Adrenal gland (tissue), 12 donors: Measurements from ENCODE around the gene ADAM15. TPM values are rescaled to one million over a fixed set of nuclear protein-coding genes. Genes with fewer than 3 reads are reported as not detected.

Experiments used
- DNase-seq, 7 donors: peaks; one replicate each; pipeline ENCODE4 v3.0.0-alpha.2; 2019 to 2020
- H3K27ac ChIP-seq, 5 donors: fragments of 200-600 bp; sonication (generic) in 4 of 5; 1 replicate in 3 of 5; 2 replicates in 2 of 5; pipeline versions ENCODE4 v1.5.1 to v1.8.0; 2016 to 2020; ENCODE audit warnings: mild to moderate bottlenecking in 1 of 5
- H3K27me3 ChIP-seq: fragments of 200-600 bp; 2 replicates; pipeline ENCODE4 v1.8.0; 2021
- H3K36me3 ChIP-seq, 2 donors: fragments of 200-600 bp; replicated peaks in 1 of 2; 1 replicate in 1 of 2; 2 replicates in 1 of 2; pipeline versions ENCODE4 v1.5.1 to v1.8.0; 2018 to 2022
- H3K4me1 ChIP-seq, 2 donors: fragments of 200-600 bp; replicated peaks in 1 of 2; 1 replicate in 1 of 2; 2 replicates in 1 of 2; pipeline versions ENCODE4 v1.5.1 to v1.8.0; 2018 to 2021
- H3K4me3 ChIP-seq, 4 donors: fragments of 200-600 bp; sonication (generic) in 3 of 4; one replicate each; pipeline ENCODE4 v1.5.1; 2016 to 2018
- H3K9me3 ChIP-seq, 3 donors: fragments of 200-600 bp; sonication (generic) in 1 of 3; replicated peaks in 1 of 3; 1 replicate in 2 of 3; 2 replicates in 1 of 3; pipeline versions ENCODE4 v1.5.1 to v1.8.0; 2016 to 2021
- CTCF ChIP-seq, 6 experiments: fragments of 450-650 bp in 4 of 6; fragments of 200-600 bp in 2 of 6; sonication (generic) in 1 of 6; IDR thresholded peaks; 1 replicate in 5 of 6; 2 replicates in 1 of 6; pipeline versions ENCODE4 v1.5.1 to v1.8.0; 2016 to 2021; ENCODE audit warnings: antibody characterized with exemption in 6 of 6, mild to moderate bottlenecking in 2 of 6, moderate library complexity in 1 of 6
- POLR2A ChIP-seq, 2 donors: fragments of 450-650 bp; IDR thresholded peaks; one replicate each; pipeline ENCODE4 v1.6.1; 2017; ENCODE audit warnings: antibody characterized with exemption in 2 of 2, mild to moderate bottlenecking in 2 of 2, moderate library complexity in 1 of 2
- WGBS, 4 donors: extraction: QIAGEN DNeasy Blood & Tissue Kit in 2 of 4; methylation state at CpG; one replicate each; pipeline versions ENCODE4 v1.1.5 to v1.1.7; 2013 to 2017; 5-methylcytosine and 5-hydroxymethylcytosine counted together
- intact Hi-C, 2 donors: fragments of 100-400 bp; cut with DNase I; formaldehyde crosslinking; loops; one replicate each; pipeline versions ENCODE4 v1.14.1 to v1.15.0; 2022 to 2023
- polyA plus RNA-seq, 3 donors: library from polyadenylated mRNA; stranded (reverse); fragments of 200-250 nt in 2 of 3; fragments of 350-450 nt in 1 of 3; fragmentation: Illumina TruSeq in 1 of 3; extraction: RNeasy Lipid Tissue Mini Kit (QIAGEN cat#74804) in 1 of 3; gene quantifications; one replicate each; pipeline ENCODE4 v1.2.3, GENCODE V29; 2013 to 2014
- total RNA-seq, 9 donors: library from RNA; depleted of rRNA in 4 of 9; stranded (reverse); fragments of >200 nt in 4 of 9; fragments of 120-200 nt in 1 of 9; fragmentation: NEBNext Ultra II Directional in 1 of 9; extraction: Animal tissue kit (Norgen Biotek cat#: 25700) in 1 of 9; gene quantifications; one replicate each; pipeline versions ENCODE4 v1.1.0 to v1.2.4, GENCODE V29; 2013 to 2023
- donor health status: healthy with polysubstance abuse.
- donor health status: Bipolar disorder and iron deficiency.
- donor health status: DM: yes; HTN: yes; CAD: no.
- donor health status: DM: no; HTN: no; CAD: no.
- donor health status: DM: no; HTN: no; CAD: no.
- donor health status: DM: yes; HTN: yes; CAD: no.

The ADAM15 gene
- total and polyA plus RNA-seq, 12 donors = 11.6 to 269 (median 59.3) TPM

GRCh38 chr1:155086856-155087535 lies 35.9 kb downstream of the ADAM15 start:
- H3K36me3 ChIP-seq = no peaks in the 10 kb centered on the region
- WGBS, 4 donors = 66 to 72% (median 68%) methylated on average over 7 to 8 of the region's 8 CpGs
- no peak overlapping the region for H3K4me3 ChIP-seq
- no peaks in the 10 kb centered on the region for H3K9me3 ChIP-seq
- intact Hi-C loops = no loop called here
- H3K4me1 ChIP-seq = peaks cover 11 to 30% of the 10 kb centered on the region in 2 donors
- H3K27ac ChIP-seq = no peak overlapping the region
- TF ChIP-seq POLR2A (IDR thresholded peaks at IDR 0.05) (no peak), CTCF (IDR thresholded peaks at IDR 0.05) (no peak)
- DNase-seq = peak in 1 of 7 donors; percentile 42
- peaks cover 21% of the 10 kb centered on the region for H3K27me3 ChIP-seq

DNA sequence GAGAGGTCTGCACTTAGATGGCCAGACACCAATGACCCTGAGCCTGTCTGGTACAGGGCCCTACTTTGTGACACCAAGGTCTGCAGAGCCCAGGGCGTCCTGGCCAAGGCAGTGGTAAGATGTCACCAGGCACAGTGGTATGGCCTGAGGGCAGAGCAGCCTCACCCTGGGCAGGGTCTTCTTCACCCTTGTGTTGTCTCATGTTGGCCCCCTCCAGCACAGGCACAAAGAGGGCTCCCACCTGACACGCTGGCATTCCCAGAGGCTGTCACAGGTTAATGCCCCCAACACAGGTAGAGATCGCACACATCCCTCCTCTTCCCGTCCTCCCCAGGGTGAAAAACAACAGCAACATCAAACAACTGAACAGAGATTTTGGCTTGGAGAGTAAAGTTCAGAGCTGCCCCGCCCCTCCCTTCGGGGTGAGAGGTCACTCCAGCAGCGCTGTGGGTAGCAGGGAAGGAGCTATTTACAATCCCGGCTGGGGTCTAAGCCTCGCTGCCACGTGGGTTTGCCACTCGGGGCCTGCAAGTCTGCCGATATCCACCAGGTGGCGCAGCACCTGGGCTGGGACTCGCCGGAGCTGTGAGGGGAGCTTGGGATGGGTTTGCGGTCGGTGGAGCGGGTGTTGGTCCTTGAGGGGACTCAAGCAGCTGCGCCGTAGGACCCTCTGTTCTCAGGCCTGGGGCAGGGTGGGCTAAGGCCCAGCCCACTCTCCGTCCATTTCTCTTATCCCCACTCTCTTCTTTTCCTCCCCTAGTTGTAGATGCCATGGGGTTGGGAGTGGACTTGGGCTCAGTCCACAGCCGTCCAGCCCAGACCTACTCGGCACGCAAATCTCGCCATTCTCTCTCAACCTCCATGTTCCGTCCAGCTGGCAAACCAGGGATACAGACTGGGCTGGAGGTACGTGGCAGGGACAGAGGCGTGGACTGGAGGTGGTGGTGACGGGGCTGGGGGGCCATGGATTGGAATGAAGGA lies 40.2 kb downstream of the ADAM15 start:
- Histone ChIP-seq H3K27ac (no peak overlapping the region), H3K4me3 (no peak overlapping the region), H3K27me3 (no peaks in the 10 kb centered on the region), H3K36me3 (no peaks in the 10 kb centered on the region), H3K4me1 (peaks cover 0 to 7% of the 10 kb centered on the region in 2 donors), H3K9me3 (no peaks in the 10 kb centered on the region)
- intact Hi-C loops = loop anchor here (2.0 to 5.0 kb wide), 2 partner anchors 36 to 75 kb away; partner anchors contain the start of gene EFNA1 (in 1 of the 2)
- peak; percentile 68 to 87 (median 80) for DNase-seq
- peak; percentile 92 to 100 (median 97) for TF ChIP-seq CTCF (IDR thresholded peaks at IDR 0.05)
- TF ChIP-seq POLR2A (IDR thresholded peaks at IDR 0.05) = no peak
- 17 to 30% (median 19%) methylated on average over 18 to 29 of the region's 29 CpGs for WGBS, 4 donors

DNA sequence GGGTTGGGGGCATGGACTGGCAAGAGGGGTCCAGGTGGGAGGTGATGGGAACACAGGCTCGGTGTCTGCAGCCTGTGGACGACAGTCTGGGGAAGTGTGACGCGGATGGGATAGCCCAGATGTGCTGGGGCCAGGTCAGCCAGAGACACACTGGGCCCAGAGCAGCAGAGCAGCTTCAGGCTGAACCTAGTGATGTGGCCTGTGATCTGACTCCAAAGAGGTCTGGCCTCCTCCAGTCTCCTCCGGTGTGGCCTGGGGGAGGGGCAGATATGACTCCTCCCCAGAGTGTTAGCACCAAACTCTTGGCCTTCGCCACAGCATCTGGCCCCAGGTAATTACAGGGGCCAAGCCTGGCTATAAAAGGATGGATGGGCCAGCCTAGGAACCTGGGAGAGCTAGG lies 41.0 kb downstream of the ADAM15 start:
- no peak for TF ChIP-seq POLR2A (IDR thresholded peaks at IDR 0.05)
- TF ChIP-seq CTCF (IDR thresholded peaks at IDR 0.05) = no peak
- DNase-seq = no peak
- H3K27ac ChIP-seq = no peak overlapping the region
- no peaks in the 10 kb centered on the region for H3K9me3 ChIP-seq
- no peaks in the 10 kb centered on the region for H3K36me3 ChIP-seq
- WGBS, 4 donors = 67 to 74% (median 70%) methylated on average over 5 to 6 of the region's 6 CpGs
- no peaks in the 10 kb centered on the region for H3K27me3 ChIP-seq
- intact Hi-C loops = loop anchor here (2.0 to 5.0 kb wide), 2 partner anchors 35 to 75 kb away; partner anchors contain the start of gene EFNA1 (in 1 of the 2)
- peaks cover 0 to 5% of the 10 kb centered on the region in 2 donors for H3K4me1 ChIP-seq
- no peak overlapping the region for H3K4me3 ChIP-seq

- intact Hi-C loops = loop anchor here (2.0 to 5.0 kb wide), 2 partner anchors 35 to 74 kb away; partner anchors contain the start of gene EFNA1 (in 1 of the 2)
- Histone ChIP-seq H3K4me1 (peaks cover 0 to 5% of the 10 kb centered on the region in 2 donors), H3K27ac (no peak overlapping the region), H3K36me3 (no peaks in the 10 kb centered on the region), H3K9me3 (no peaks in the 10 kb centered on the region), H3K27me3 (no peaks in the 10 kb centered on the region), H3K4me3 (no peak overlapping the region)
- no peak for TF ChIP-seq CTCF (IDR thresholded peaks at IDR 0.05)
- no peak for TF ChIP-seq POLR2A (IDR thresholded peaks at IDR 0.05)
- DNase-seq = no peak
- WGBS, 4 donors = 71 to 84% (median 81%) methylated on average over 12 of the region's 12 CpGs
These were observed 41.5 kb downstream of the ADAM15 start for GRCh38 chr1:155092641-155093040.
